Cerebellar cortex (tissue), 1 donor: ENCODE data around the gene USP7.
"Not testable (repeated sequence)": the region's sequence is repeated elsewhere in the genome, so short reads cannot be mapped to it uniquely, and the experiment has no call there.

Experiments used
- DNase-seq: peaks from one replicate; pipeline ENCODE4 v3.0.0-alpha.2; 2015; ENCODE audit warnings: low spot score

Gene USP7

GRCh38 chr16:8877894-8878522, 85.7 kb downstream of the USP7 start:
- DNase-seq = no peak

DNA sequence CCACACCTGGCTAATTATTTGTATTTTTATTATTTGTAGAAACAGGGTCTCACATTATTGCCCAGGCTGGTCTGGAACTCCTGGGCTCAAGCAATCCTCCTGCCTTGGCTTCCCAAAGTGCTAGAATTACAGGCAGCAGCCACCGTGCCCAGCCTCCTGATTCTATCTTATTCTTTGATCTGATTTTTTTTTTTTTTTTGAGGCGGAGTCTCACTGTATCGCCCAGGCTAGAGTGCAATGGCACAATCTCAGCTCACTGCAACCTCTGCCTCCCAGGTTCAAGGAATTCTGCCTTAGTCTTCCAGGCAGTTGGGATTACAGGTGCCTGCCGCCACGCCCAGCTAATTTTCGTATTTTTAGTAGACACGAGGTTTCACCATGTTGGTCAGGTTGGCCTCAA, 88.4 kb downstream of the USP7 start:
- not testable (repeated sequence) for DNase-seq

DNA sequence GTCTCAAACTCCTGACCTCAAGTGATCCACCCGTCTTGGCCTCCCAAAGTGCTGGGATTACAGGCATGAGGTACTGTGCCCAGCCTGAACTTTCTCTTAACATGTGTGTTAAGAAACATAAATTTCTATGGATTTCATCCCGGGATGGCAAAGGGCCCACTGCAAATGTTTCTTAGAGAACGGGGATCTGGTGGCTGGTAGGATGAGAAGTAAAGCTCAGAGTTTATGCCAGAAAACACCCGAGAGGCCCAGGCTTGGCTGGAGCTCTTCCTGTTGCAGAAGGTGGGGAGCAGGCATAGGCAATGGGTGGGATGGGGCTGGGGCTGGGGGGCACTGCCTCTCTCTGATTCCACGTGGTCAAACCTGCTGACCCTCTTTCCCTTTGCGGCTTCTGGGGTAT, 89.3 kb downstream of the USP7 start:
- no peak for DNase-seq

GRCh38 chr16:8873866-8874195, 89.9 kb downstream of the USP7 start:
- DNase-seq = not testable (repeated sequence)

DNA sequence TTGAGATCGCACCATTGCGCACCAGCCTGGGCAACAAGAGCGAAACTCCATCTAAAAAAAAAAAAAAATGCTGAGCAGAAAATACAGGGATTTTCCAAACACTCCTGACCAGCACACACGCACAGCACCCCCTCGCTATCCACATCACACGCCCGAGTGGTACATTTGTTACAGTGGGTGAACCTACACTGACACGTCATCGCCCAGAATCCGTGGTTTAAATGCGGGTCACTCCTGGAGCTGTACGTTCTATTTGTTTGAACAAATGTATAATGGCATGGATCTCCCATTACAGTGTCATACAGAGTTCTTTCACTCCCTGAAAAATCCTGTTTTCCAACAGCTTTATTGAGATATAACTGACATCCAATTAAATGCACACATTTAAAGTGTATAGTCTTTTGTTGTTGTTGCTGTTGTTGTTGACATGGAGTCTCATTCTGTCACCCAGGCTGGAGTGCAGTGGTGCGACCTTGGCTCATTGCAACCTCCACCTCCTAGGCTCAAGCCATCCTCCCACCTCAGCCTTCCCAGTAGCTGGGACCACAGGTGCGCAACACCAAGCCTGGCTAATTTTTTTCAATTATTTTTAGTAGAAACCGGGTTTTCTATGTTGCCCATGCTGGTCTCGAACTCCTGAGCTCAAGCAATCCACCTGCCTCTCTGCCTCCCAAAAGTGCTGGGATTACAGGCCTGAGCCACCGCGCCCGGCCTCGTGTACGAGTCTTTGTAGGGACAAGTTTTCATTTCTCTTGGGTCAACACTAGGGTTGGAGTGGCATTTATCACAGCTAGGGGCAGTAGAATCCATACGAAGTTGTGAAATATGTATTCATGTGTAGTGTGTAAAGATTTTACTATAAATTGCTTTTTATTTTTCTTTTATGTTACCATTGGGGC, 90.5 kb downstream of the USP7 start:
- DNase-seq = no peak

DNA sequence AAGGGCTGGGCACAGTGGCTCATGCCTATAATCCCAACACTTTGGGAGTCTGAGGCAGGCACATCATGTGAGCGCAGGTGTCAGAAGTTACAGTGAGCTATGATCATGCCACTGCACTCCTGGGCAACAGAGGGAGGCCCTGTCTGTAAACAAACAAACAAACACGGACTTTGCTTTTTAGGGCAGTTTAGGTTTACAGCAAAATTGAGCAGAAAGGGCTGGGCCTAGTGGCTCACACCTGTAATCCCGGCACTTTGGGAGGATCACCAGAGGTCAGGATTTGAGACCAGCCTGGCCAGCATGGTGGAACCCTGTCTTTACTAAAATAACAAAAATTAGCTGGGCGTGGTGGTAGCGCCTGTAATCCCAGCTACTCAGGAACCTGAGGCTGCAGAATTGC, 91.6 kb downstream of the USP7 start:
- no peak for DNase-seq

GRCh38 chr16:8869988-8870241, 93.8 kb downstream of the USP7 start:
- not testable (repeated sequence) for DNase-seq

GRCh38 chr16:8869212-8869987, 94.3 kb downstream of the USP7 start:
- no peak for DNase-seq

- DNase-seq = peak; percentile 76
These were observed 95.1 kb downstream of the USP7 start, which contains the start of gene CARHSP1 for GRCh38 chr16:8868416-8869211. CARHSP1 (minus strand) TSS chr16:8869006; CDS start chr16:8859328, 9,678 bp downstream.

DNA sequence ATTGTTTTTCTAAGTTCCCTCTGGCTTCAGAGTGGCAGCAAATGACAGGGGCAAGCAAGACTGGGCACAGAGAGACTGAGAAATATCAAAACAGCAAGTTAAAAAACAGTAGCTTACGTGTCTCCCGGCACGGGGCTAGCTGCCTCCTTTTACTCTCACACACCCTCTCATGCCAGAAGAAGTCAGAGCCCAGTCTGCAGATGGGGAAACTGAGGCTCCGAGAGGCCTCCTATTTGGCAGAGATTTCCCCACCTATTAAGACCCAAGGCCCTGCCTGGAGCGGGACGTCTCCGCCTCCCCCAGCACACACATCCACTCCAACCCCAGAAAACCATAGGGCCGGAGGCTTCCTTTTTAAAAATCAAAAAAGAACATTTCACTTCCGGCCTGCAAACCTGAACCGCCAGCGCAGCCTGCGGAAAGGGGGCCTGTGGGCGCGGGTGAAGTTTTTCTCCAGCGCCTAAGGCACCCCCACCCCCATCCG, 95.7 kb downstream of the USP7 start:
- no peak for DNase-seq

- no peak for DNase-seq
These were observed 96.3 kb downstream of the USP7 start for GRCh38 chr16:8867216-8867931.

- no peak for DNase-seq
These were observed 96.9 kb downstream of the USP7 start for GRCh38 chr16:8866884-8867215.

DNA sequence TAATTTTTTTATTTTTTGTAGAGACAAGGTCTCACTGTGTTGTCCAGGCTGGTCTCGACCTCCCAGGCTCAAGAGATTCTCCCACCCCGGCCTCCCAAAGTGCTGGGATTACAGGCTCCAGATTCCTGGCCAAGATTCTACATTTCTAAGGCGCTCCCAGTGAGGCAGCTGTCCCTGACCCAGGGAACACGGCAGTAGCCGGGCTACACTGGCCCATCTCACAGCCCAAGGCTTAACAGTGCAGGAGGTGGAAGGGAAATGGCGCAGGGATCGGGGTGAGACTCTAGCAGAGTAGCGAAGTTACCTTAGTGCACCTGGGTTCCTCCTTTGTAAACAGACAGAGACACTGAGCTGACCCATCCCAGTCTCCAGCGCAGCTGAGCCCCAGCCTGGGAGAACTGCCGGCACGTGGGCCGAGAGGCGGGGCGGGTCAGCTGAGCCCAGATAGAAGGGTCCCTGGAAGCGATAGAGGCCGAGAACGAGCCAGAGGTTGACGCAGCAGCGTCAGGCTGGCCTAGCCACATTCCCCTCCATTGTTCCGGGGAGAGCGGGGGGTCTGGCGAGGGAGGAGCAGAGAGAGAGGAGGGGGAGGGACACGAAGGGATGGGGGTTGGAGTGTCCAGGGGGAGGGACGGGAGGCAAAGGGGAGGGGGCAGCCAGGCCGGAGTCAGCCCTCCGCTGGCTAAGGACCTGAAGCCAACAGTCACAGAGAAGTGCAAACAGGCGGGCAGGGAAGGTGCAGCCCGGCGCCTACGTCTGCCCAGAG, 97.4 kb downstream of the USP7 start:
- no peak for DNase-seq

- no peak for DNase-seq
These were observed 98.4 kb downstream of the USP7 start for GRCh38 chr16:8865145-8865882.

DNA sequence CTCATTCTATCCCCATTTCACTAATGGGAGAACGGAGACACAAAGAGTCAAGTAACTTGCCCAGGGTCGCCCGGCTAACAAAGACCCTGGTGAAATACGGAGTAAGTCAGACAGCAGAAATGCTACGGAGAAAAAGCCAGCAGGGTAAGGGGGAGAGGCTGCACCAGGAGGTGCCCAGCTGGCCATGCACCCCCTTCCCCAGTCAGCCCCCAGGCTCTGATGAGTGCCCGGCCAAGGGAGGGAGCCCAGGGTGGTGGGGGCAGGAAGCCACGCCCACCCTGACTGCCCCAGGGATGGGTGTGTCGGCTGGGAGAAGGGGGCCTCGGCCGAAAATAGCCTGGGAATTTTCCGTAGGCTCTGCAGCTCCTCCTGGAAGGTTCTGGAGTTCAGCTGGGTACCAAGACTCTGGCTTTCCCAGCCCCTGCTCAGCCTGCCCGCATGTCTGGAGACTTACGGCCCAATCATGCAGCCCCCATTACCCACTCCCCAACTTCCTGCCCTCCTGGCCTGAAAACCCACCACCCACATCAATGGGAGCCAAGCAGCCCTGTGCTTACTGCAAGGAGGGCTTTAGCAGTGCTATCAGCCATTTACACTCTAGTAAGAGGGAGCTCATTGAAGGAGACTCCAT, 99.1 kb downstream of the USP7 start:
- no peak for DNase-seq

GRCh38 chr16:8863594-8864424, 99.9 kb downstream of the USP7 start:
- peak; percentile 42 for DNase-seq

- DNase-seq = no peak
These were observed 101.2 kb downstream of the USP7 start for GRCh38 chr16:8862309-8863130.
